NCI-H1092 treated with DMSO at 0.1 percent for 48 hours (cell line): ENCODE results near the gene SERPING1.
A peak's percentile ranks its signal among the peaks of the same experiment; 100 is the strongest.

ENCODE experiments used
- DNase-seq: peaks from one replicate; lab custom pipeline; 2025; lab: John Stamatoyannopoulos, UW

Gene SERPING1

DNA sequence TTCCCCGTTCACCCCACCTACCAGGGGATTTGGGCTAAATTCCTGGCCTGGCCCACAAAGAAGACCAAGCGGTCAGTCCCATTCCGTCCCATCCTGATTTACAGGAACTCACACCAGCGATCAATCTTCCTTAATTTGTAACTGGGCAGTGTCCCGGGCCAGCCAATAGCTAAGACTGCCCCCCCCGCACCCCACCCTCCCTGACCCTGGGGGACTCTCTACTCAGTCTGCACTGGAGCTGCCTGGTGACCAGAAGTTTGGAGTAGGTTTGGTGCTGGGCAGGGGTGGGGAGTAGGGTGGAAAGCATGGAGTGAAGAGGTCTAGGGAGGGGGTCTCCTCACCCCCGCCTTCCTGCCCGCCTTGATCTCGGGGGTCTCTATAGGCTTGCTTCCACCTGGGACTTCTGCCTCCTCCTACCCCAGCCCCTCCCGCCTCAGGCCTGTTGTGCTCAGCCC lies at the start of gene SERPING1:
Gene SERPING1, plus strand, starts transcription at position 225 of the 455 bp plus-strand sequence. CDS start 586 bp downstream, outside the sequence.
- no peak for DNase-seq

DNA sequence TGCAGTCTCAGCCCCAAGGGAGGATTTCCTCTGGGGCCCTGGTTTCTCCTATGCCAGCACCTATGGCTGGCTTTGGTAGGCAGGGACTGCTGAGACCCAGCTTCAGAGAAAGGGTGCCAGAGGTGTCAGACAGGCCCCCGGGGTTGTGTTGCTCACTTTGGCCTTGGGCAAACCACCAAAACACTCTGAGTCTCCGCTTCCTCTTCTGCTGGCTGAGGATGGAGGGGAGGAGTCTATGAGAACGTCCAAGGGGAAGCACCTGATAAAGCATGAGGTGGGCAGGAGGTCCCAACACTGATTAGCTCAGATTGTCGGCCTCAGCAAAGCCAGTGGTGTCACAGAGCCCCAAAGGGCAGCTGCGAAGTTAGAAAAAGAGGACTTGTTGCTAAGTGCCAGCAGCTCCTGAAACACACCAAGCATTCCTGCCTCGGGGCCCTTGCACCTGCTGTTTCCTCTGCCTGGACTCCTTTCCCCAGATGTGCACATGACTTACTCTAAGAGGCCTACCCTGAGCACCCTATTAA lies 49.6 kb upstream of the SERPING1 start:
- no peak for DNase-seq

GRCh38 chr11:57549983-57550382 lies 47.5 kb upstream of the SERPING1 start:
- DNase-seq: no peak

- DNase-seq: no peak
These were observed 45.5 kb upstream of the SERPING1 start for GRCh38 chr11:57551941-57552340.

GRCh38 chr11:57552479-57552878 lies 45.0 kb upstream of the SERPING1 start:
- DNase-seq: no peak

DNA sequence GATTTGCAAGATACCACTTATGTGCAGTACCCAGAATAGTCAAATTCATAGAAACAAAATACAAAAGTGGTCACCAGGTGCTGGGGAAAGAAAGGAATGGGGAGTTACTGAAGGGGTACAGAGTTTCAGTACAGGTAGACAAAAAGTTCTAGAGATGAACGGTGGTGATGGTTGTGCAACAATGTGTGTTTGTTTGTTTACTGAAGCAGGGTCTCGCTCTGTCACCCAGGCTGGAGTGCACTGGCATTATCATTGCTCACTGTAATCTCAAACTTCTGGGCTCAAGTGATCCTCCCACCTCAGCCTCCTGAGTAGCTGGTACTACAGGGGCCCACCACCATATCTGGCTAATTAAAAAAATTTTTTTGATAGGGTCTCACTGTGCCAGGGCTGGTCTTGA lies 42.1 kb upstream of the SERPING1 start:
- no peak for DNase-seq

DNA sequence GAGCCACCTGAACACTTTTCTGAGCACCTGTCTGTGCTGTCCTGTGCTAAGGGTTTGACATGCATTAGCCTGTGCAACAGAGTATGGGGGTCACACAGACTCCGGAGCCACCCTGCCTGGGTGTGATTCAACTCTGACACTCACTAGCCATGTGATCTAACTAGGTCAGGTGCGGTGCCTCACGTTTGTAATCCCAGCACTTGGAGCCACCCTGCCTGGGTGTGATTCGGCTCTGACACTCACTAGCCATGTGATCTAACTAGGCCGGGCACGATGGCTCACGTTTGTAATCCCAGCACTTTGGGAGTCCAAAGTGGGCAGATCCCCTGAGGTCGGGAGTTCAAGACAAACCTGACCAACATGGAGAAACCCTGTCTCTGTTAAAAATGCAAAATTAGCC lies 41.4 kb upstream of the SERPING1 start:
- no peak for DNase-seq

DNA sequence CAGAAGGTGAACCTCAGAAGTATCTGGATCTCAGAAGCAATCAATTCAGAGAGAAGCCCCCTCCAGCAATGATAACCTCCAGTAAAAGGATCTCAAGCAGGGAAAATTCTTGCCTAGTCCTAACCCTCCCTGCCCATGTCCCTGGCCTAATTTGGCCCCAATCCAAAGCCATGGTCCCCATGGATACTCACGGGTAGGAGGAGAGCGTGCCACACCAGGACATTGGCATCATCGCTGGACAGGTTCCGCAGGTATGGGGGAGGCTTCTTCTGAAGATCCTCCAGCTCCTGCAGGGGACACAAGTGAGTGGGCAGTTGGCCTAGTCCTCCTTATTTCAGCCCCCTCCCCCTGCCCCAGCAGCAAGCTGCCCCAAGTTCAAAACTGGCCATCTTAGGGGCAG lies 37.3 kb upstream of the SERPING1 start:
- no peak for DNase-seq

- peak; percentile 3 for DNase-seq
These were observed 34.9 kb upstream of the SERPING1 start for GRCh38 chr11:57562596-57562995.

DNA sequence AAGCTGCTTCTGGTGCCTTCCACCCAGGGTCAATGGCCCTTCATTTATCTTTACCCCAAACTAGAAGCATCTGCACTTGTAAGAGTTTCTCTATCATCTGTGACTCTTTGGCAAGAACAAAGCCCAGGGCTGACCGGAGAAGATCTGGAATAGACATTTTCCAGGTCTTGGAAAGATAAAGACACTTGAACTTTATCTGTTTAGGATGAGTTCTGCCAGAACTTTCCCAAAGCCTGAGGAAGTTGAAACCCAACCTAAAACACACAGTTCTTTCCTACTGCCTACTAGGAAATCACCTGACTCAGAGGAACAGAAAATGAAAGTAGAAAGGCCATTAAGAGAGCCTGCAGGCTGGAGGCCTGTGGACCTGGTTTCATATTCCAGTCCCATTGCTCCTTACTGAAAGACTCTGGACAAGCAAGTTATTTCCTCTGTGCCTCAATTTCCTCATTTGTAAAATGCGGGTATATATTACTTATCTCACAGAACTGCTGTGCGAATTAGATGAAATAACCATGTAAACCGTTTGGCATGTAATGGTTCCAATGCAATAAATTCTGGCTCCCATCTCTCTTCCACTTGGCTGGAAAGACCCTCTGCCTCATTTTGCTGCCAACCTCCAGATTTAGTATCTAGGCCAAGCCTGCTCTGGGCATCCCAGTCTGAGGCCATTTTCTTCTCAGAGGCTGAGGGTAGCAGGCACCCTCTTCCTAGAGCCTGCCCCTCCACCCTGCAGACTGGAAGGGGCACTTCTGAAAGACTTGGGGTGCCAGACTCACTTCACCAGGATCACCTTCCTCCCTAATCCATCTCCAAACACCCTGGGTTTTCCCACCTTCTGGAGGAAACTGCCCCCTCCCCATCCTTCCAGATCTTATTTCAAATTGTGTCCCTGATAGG lies 31.2 kb upstream of the SERPING1 start:
- no peak for DNase-seq

GRCh38 chr11:57566905-57567514 lies 30.5 kb upstream of the SERPING1 start:
- DNase-seq: peak; percentile 31

GRCh38 chr11:57567515-57568329 lies 29.8 kb upstream of the SERPING1 start, which contains the start of gene UBE2L6:
TSS of gene UBE2L6 (minus strand) at chr11:57567672. CDS start at chr11:57567611, 61 bp downstream.
- DNase-seq: peak; percentile 71

DNA sequence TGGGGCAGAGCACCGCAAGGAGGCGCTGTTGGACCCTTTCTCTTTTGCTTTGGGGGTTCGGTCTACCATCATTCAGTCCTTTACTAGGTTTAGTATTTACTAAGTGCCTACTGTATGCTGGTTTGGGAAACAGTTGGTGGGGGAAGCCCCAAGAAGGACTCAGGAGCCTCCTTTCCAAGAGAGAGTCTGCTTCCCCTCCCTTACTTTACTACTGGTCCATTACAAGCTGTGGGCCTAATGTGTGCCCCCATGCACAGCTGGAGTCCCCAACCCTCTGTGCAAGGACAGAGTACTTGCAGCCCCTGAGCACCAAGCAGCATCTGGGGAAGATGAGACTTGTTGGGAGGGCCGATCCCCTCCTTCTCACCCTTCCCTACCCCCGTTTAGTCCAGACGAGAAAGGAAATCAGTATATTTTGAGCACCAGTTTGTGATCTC lies 29.1 kb upstream of the SERPING1 start:
- DNase-seq: no peak

GRCh38 chr11:57571606-57572005 lies 25.9 kb upstream of the SERPING1 start:
- DNase-seq: no peak

DNA sequence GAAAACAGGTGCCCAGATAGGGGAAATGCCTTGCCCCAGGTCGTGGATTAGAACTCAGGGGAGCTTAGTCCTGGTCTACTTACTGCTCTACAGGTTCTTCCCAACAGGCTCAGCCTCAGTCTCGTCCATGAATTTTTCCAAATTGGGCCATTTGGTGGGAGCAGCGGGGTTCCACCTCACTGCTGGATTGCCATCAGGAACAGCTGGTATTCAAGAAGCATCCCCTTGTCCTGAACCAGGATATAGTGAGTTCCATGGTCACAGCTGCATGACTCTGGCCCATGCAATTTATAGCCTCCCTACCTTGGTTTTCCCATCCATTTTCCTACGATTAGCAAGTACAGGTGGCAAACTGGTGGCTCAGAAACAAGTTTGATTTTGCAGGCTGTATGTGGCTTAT lies 23.4 kb upstream of the SERPING1 start:
- no peak for DNase-seq

- DNase-seq: no peak
These were observed 13.1 kb upstream of the SERPING1 start for GRCh38 chr11:57584341-57584740.

- no peak for DNase-seq
These were observed 12.2 kb upstream of the SERPING1 start for GRCh38 chr11:57585301-57585700.

DNA sequence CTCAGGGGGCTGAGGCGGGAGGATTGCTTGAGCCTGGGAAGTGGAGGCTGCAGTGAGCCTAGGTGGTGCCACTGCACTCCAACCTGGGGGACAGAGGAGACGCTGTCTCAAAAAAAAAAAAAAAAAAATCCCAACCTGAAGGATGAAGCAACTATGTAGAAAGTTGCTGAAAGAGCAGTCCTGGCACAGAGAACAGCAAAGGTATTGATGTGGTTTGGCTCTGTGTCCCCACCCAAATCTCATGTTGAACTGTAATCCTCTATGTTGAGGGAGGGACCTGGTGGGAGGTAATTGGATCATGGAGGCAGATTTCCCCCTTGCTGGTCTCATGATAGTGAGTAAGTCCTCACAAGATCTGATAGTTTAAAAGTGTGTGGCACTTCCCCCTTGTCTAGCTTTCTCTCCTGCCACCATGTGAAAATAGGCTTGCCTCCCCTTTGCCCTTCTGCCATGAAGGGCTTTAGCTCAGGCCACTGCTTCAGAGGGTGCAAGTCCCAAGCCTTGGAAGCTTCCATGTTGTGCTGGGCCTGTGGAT lies 10.7 kb upstream of the SERPING1 start:
- DNase-seq: no peak

DNA sequence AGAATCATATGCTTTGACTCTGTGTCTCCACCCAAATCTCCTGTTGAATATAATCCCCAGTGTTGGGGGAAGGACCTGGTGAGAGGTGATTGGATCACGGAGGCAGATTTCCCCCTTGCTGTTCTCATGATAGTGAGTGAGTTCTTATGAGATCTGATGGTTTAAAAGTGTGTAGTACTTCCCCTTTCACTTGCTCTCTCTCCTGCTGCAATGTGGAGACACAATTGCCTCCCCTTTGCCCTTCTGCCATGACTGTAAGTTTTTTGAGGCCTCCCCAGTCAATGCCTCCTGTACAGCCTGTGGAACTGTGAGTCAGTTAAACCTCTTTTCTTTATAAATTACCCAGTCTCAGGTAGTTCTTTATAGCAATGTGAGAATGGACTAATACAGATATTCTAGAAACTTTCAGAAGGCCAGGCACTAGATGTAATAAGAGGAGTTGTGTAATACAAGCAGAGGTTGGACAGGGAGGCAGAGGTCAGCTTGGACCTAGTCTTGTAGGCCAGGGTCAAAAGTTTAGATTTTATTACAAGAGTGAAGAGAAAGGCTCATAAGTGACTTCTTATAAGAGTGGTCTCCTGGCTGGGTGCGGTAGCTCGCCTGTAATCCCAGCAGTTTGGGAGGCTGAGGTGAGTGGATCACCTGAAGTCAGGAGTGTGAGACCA lies 9.3 kb upstream of the SERPING1 start:
- DNase-seq: no peak

DNA sequence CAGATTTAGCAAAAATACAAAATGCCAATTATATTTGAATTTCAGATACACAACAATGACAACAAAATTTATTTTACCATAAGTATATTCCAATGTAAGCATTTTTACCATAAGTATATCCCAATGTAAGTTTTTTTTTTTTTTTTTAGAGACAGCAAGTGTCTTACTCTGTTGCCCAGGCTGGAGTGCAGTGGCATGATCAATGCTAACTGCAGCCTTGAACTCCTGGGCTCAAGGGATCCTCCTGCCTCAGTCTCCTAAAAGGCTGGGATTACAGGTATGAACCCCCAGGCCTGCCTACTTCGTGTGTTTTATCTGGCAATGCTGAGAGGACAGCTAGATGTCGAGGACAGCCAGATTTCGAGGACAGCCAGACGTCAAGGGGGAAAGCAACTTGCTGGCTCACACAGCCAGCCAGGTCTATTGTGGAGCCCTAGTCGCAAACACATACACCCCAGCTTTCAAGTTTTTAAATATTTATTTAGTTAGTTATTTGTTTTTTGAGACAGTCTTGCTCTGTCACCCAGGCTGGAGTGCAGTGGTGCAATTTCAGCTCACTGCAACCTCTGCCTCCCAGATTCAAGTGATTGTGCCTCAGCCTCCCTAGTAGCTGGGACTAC lies 1.1 kb upstream of the SERPING1 start:
- no peak for DNase-seq
